Esophagus mucosa (tissue), 1 donor: ENCODE results near the gene ALG12. TPM values are rescaled to one million over a fixed set of nuclear protein-coding genes. Genes with fewer than 3 reads are reported as not detected.

ENCODE experiments used
- ATAC-seq: fragments of 200-7000 bp; cut with Tn5 transposase; one replicate; pipeline ENCODE4 v1.9.1; 2020
- total RNA-seq: library from RNA; stranded (reverse); gene quantifications from one replicate; pipeline ENCODE4 v1.2.4, GENCODE V29; 2023
- donor health status: DM: yes; HTN: yes; CAD: no.

ALG12 gene
- total RNA-seq, 1 donor from 2014 or later: 10.1 TPM

DNA sequence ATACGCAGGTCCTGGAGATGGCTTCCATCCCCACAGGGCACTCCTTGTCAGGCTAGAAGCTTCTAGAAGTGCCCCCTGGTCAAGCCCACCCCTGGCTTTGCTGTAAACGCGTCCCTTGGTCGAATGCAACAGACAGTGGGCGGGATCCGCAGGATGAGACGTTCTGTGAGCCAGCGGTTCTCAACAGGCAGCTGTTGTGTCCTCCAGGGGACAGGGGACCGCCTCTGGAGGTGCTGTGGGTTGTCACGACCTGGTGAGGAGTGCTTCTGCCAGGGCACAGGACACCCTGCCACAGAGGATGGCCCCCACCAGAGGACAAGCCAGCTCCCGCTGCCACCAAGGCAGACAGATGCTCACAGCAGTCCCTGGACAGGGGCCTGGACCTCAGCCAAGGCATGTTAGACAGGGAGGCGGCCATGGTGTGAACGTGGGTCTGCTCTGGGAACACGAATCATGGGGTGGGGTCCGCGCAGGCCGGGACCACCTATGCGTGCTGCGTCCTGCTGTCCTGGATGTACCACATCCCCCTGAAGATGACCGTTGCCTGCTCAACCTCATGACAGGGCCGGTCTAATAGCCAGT lies 11.8 kb upstream of the ALG12 start:
- no peak for ATAC-seq

DNA sequence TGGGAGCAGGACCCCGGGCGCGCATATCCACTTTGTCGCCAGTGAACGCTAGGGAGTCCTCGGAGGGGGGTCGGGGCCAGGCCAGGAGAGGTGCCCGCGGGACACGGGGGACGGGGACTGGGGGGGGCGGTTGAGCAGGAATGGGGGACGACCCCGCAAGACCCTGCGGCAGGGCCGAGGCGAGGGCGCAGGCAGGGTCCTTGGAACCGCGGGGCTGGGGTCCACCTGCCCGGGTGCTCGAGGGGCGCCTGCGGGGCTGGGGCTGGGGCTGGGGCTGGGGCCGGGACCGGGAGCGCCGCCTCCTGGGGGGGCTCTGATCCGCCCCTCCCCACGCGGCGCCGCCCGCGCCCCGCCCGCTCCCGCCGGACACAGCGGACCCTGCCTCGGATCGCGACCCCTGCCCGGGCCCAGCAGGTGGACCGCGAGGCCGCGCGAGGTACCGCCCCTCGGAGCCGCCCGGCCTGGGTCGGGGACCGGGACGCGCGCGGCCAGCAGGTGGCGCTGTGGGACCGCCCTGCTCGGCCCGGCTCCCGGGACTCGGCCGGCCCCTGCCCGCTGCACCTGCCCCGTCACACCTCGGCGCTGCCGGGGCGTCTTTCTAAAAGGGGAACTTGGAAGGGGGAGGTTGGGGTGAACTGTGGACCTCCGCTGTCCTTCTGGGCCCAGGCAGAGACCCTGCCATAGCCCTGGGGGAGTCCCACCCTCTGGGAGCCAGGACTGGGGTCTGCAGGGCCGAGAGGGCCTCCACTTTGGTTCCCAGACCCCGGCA lies 11.2 kb upstream of the ALG12 start:
- ATAC-seq: peak; percentile 63

DNA sequence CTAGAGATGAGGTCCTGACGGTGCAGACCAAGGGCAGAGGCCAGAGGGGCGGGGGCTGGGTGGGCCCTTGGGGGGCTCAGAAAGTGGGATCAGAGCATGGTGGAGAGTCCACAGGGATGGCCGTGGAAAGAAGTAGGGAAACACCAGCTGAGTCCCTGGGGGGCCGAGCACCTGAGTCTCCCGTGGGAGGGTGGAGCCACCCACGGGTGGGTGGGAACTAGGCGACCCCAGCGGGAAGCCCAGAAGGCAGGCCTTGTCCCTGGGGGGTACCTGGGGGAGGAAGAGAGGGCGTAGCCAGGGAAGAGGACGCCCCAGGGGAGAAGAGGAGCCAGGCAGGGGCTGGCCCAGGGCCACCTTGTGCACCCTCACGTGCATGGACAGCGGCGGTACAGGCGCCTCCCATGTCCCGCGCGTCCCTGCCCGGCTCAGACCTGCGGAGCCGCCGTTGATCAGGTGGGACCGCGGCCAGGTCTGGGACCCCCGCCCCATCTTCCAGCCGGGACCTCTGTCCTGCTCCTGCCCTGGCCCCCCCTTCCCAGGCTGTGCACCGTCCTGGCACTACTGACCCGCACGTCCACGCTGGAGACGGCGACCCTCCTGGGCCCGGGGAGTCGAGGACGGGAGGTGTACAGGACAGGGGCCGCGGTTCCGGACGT lies 10.4 kb upstream of the ALG12 start:
- no peak for ATAC-seq

DNA sequence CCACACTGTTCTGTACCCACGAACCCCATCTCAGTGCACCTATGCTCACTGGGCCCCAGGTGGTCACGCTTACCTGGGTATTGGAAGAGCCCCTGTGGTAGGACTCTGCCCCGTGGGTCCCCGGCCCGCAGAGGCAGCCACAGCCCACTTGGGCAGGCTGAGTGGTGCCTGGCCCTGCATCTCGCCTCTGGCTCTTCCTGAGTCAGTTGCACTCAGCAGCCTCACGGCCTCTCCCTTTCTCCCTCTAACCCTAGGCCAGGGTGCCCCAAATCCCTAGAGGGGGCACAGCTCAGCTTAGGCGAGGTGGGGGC lies 9.9 kb upstream of the ALG12 start:
- no peak for ATAC-seq

DNA sequence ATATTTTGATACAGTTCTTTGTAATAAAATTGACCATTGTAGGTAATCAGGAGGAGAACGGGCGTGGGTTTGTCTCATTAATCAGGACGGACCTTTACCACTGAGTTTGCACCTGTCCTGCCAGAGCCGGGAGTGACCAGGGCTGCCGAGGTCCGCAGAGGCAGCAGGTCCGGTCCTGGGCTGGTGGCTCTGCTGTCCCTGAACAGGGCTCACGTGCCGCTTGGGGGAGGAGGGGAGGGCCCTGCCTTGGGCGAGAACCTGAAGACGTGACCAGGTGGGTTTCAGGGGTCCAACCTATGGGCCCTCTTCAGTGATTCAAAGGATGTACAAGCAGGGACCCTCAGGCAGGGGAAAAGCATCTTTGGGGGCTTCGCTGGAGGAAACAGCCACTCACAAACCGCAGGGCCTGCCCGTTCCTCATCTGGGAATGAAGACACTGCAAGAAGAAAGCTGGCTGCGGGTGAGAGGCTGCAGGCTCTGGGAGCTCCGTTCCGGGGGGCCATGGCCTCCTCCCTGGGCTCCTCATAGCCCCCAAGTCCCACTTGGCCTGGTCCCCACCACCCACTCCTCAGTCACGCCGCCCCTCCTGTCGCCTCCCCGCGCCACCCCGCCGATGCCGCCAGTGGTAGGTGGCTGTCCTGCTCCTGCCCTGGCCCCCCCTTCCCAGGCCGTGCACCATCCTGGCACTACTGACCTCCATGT lies 9.4 kb upstream of the ALG12 start:
- no peak for ATAC-seq

DNA sequence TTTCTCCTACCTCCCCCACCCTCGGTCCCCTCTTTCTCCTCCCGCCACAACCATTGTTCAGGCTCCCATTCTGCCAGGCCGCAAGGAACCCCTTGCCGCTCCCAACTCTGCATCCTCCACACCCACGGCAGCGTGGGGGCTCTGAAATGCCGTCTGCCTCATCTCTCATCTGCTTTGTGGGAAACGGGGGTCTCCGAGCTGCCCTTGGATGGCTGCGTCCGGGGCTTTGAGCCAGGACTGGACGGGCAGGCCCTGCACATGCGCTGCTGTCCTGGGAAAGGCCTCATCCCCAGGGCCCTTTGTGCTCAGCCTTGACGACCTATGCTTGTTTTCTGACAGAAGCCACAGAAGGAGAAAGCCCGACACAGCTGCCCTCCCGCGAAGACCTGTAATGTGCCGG lies 8.7 kb upstream of the ALG12 start:
- no peak for ATAC-seq

DNA sequence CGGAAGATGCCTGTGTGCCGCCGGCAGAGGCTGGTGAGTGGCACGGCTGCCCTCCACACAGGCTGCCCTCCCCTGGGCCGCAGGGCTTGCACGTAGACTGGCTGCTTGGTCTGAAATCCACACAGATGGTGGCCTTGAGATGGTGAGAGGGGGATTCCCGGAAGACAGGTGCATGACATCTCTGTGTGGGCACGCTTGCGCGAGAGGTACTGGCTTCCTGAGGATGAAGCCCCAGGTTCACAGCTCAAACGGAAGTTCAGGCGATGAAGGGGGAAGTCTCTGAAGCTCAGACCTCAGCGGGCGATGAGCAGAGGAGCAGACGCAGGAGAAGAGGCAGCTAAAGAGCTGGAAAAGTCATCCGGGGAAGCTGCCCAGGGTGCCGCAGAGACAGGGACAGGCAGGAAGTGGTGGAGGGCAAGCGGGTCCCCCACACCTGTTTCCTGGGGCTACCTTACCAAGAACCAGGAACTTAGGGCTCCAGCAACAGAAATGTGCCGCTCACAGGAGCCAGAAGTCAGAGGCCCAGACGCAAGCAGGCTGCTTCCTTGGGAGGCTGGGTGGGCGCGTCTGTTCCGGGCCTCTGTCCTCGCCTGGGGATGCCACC lies 7.4 kb upstream of the ALG12 start:
- ATAC-seq: no peak

DNA sequence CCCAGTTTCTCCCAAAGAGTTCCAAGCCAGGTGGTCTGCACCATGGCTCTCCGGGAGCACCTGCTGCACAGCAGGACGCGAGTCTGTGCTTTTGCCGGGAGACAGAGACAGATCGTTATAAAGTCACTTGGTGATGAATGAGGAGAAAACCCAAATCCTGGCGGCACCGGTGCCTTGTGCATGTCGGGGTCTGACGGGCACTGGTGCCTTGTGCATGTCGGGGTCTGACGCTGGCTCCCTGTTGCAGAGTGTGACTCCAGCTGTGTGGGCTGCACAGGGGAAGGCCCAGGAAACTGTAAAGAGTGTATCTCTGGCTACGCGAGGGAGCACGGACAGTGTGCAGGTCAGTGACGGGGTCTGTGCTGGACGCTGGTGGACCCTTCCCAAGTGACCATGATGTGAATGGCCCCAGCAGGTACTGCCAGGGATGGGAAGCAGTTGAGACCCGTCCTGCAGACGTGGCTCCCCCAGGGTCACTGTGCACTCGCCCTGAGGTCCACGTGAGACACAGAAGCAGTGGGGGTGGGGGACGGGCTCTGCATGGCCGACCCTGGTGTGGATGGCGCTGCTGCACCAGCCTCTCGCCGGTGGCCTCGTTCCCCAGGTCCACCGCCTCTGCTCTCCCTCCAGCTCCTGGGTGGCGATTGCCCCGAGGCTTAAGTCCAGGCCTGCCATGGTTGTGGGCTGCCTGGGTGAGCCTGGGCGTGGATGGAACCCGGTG lies 6.0 kb upstream of the ALG12 start:
- no peak for ATAC-seq

DNA sequence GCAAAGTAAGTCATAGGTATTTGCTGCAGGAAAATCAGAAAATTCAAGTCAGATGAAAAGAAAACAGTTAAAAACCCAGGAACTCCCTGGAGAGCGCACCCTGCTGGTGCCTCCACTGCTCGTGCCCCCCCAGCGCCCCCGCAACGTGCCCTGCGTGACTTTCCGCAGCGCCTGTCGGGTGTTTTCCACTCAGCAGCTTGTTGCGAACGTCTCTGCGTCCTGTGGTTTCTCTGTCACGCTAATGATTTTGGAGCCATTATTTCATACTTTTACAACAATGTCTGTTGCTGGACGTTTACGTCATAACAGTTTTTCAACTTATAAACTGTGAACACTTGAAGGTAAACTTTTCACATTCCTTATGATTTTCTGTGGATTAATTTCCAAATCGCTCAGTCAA lies 5.2 kb upstream of the ALG12 start:
- no peak for ATAC-seq

DNA sequence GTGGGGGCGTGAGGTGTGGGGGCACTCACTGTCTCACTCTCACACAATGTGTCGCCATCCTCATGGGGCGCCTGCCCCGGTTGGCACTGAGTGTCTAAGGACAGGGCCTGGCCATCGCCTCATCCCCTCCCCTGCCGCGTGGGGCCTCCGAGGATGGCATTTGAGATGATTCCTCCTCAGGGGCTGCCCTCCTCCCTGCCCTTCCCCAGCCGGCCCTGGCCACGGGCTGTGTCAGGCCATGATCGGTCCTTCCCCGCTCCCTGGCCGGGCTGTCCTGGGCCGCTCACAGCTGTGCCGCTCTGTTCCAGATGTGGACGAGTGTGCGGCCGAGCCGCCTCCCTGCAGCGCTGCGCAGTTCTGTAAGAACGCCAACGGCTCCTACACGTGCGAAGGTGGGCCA lies 4.7 kb upstream of the ALG12 start:
- no peak for ATAC-seq

DNA sequence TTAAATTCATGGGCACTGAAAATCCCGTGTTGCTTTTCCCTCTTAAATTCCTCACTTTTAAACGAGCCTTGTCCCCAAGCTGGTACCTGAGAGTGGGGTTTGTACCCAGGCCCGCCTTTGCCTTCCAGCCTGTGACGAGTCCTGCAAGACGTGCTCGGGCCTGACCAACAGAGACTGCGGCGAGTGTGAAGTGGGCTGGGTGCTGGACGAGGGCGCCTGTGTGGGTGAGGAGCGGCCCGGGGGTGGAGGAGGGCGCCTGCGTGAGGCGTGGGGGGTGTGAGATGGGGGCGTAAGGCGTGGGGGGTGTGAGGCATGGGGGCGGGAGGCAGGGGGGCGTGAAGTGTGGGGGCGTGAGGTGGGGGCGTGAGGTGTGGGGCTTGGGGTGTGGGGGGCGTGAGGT lies 4.2 kb upstream of the ALG12 start:
- ATAC-seq: no peak

DNA sequence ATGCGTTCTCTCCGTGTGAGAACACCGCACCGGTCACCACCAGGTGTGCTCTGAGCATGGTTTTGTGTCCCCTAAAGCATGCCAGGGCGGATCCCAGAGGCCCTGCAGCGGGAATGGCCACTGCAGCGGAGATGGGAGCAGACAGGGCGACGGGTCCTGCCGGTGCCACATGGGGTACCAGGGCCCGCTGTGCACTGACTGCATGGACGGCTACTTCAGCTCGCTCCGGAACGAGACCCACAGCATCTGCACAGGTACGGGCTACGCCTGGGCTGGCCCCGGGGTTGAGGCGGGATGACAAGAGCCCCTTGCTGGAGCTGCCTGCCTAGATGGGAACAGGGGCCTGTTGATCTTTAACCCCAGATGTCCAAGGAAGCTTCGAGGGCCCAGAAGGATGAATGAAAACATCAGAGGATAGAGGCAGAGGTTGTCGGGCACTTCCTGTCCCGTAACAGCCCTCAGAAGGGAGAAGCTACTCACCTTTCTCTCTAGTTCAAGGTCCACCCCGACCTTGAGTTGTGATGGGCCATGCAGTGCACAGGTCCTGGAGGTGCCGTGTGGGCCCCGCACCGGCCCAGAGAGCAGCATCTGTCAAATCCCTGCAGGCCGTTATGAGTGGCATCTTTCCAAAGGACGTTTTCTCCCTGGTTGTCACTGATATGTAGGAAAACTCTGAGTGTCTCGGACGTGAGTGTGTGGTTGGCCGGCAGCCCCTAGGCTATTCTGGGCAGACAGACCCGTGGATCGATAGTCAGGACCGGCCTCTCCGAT lies 3.5 kb upstream of the ALG12 start:
- ATAC-seq: no peak

DNA sequence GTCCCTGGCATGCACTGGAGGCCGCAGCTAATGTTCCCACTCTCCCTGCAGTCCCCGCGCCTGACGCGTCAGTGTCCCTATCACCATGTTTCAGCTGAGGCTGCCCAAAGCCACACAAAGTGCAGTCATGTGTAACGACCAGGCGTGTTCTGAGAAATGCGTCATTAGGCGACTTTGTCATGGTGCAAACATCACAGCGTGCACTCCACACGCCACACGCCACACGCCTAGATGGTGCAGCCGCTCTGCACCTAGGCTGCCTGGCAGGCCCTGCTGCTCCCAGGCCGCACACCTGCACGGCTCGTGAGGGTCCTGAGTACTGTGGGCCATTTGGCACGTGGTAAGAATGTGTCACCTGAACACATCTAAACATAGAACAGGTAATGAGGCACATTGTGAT lies 2.6 kb upstream of the ALG12 start:
- no peak for ATAC-seq

DNA sequence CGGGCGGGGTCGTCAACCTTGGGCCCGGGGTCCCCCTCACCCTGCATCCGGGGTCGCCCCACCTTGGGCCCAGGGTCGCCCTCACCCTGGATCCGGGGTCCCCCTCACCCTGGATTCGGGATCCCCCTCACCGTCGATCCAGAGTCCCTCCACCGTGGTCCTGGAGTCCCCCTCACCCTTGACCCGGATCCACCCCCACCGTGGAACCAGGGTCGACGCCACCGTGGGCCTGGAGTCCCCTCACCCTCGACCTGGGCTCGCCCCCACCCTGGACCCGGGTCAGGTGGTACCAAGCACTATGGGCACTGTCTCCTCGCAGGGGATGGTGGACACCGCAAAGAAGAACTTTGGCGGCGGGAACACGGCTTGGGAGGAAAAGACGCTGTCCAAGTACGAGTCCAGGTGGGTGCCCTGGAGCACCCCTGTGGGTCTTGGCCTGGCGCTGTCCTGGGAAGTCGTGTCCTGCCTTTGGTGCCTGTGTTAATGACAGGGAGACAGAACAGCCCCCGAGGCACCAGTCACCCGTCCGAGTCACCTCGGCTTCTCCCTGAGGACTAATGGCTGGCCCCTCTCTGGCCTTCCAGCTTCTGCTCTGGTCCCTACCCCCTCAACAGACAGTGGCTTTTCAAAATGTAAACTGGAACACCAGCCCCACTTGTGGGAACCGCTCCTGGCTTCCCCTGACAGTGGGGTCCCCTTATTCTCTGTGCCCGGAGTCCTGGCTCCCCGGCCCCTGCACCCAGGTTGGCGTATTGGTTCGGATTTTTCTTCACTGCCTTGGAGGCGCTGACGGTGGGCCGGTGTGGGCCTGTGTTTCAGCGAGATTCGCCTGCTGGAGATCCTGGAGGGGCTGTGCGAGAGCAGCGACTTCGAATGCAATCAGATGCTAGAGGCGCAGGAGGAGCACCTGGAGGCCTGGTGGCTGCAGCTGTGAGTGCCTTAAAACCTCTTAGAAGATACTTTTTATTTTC lies 958 bp upstream of the ALG12 start:
- ATAC-seq: no peak

DNA sequence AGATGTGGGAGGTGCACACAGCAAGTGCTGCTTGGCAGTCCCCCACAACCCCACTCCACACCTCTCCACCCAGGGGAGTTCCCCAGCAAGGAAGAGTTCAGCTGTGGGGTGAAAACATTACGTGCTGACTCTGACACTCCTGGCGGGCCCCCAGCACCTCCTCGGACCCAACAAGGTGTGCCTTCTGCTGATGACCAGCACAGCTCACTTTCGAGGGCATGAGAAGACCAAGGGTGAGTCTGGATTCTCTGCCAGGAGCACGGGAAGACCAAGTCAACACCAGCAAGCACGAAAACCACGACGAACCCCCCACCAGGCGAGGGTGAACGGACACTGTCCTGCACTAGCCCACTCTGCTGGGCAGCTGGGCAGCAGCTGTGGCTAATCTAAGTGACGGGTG lies 1.4 kb downstream of the ALG12 start:
- ATAC-seq: no peak

DNA sequence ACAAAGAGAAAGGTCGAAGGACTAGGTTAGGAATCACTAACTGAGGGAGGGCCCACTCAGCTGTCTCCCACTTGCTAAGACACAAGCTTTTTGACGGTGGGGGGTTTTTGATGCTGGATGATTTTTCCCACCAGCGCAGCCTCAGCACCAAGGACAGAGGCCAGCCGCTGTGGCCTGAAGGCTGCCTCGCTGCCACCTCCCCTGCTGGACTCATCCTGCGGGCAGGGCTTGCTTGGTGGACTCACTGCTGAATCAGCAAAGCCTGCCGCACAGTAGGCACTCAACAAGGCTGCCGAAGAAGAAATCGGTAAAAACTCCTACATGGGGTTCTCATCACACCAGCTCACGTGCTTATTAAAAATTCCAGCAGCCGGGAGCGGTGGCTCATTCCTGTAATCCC lies 2.6 kb downstream of the ALG12 start:
- ATAC-seq: no peak

DNA sequence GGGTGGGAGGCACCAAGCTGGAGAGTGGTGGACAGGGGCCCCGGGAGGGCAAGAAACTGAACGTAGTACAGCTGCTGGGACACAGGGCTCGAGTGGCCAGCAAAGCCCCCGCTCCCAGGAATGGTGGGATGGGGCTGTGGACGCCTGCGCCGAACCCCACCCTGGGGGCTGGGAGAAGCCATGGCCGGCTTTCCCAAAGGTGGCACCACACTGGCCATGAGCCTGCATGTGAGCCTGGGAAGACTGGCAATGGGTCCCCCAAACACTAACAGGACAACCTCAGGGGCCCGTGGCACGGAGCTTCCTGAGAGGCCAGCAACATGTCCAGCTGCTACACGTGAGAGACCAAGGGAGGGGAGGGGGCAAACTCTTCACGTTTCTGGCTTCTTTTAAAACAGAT lies 4.0 kb downstream of the ALG12 start:
- no peak for ATAC-seq

DNA sequence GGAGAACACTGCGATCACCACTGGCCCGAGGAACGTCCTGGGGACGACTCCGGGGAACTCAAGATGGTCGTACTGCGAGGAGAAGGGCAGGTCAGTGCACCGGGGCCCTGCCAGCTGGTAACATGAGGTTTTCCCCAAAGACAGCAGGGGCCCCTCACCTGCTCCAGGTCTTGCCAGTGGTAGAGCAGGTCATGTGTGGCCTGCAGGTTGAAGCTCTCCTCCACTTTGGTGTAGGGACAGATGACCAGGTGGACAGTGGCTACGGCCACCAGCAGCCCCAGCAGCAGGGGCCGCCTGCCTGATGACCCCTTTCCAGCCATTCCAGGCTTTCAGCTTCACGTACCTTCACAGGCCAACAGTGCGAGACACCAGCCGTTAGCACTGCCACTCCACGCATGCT lies 4.8 kb downstream of the ALG12 start:
- ATAC-seq: no peak

DNA sequence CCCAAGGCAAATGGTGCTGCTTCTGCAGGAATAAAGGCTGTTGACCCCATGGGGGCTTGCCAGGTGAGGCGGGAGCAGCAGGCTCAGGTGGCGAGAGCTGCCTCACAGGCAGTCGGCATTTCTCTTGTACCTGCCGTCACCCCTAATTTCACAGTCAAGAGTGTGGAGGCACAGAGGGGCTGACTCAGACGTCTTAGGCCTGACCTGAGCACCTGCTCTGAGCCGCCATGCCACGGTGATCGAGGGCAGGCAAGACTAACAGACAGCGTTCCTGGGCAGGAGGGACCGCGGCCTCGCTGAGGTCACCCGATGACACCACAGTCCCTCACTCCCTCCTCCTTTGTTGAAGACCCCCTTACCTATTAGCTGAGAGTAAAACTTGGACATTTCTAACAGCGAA lies 5.2 kb downstream of the ALG12 start:
- no peak for ATAC-seq

DNA sequence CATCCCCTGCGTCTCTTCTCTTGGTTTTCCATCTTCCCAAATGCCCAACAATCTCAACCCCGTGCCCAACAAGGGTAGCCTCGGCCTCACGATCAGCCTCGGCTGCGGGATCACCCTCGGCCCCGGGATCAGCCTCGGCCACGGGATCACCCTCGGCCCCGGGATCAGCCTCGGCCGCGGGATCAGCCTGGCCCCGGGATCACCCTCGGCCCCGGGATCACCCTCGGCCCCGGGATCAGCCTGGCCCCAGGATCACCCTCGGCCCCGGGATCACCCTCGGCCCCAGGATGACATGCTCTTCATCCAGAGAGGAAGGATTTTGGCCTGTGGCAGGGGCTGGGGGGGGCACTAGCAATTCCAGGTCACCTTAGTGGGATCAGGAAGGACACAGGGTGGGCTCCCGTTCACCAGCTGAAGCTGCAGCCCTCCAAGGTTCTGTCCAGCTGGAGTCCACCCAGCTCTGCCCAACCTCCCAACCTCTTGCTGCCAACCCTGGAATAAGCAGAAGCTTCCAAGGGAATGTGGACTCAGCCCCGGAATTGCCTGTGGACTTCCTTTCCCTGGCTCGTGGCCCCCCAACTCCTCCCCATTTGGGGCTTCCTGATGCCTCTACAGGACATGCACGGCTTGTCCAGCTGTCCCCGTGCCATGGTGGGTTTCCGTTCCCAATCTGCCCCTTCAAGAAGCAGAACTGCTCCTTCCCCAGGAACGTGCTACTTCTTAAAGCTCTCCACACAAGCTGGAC lies 6.2 kb downstream of the ALG12 start:
- no peak for ATAC-seq
